C4-2B (cell line): Measurements from ENCODE around the gene G6PD.
"Not testable (repeated sequence)": the region's sequence is repeated elsewhere in the genome, so short reads cannot be mapped to it uniquely, and the experiment has no call there.

Source experiments
- CTCF ChIP-seq: fragments of 450-650 bp; conservative IDR thresholded peaks from 2 replicates; pipeline ENCODE4 v1.5.1; 2017; ENCODE audit warnings: mild to moderate bottlenecking
- ZFX ChIP-seq: fragments of 450-650 bp; IDR thresholded peaks from 2 replicates; pipeline ENCODE4 v1.6.1; 2017

GRCh38 chrX:154540365-154540764, 6.3 kb downstream of the G6PD start:
- not testable (repeated sequence) for TF ChIP-seq CTCF, ZFX
